HG02981 (cell line): ENCODE results near the gene LYVE1.
"Not testable (repeated sequence)": the region's sequence is repeated elsewhere in the genome, so short reads cannot be mapped to it uniquely, and the experiment has no call there.

Experiments
- ATAC-seq: cut with Tn5 transposase; IDR thresholded peaks from one replicate; pipeline ENCODE4 v1.9.1; 2021; ENCODE audit warnings: mild to moderate bottlenecking, moderate library complexity; ENCODE audit not compliant: unreplicated experiment

LYVE1 gene

DNA sequence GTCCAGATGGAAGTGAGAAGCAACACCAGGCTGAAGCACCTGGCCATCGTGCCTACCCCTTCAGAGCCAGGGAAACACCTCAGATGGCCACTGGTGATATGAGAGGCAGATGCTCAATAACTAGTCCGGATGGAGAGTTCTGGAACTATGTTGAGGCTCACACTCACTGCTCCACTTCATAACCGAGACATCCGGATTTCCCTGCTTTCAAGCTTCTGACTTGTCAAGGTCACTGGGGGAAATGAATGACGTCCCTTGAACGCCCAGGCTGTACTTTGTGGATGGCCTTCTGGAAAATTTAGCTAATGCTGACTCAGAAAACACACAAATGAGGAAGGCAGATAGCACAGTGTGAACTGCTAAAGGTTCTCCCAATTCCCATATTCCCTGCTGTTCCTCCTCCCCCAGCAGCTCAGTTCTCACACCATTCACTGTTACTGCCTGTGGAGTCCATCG is at the start of gene LYVE1:
TSS of gene LYVE1 (minus strand) at position 180 of the 456 bp plus-strand sequence. CDS start at position 47, 133 bp downstream.
- ATAC-seq, result no peak

GRCh38 chr11:10617551-10617950 is 49.1 kb upstream of the LYVE1 start:
- ATAC-seq, result no peak

GRCh38 chr11:10611979-10612862 is 43.8 kb upstream of the LYVE1 start:
- ATAC-seq, result no peak

DNA sequence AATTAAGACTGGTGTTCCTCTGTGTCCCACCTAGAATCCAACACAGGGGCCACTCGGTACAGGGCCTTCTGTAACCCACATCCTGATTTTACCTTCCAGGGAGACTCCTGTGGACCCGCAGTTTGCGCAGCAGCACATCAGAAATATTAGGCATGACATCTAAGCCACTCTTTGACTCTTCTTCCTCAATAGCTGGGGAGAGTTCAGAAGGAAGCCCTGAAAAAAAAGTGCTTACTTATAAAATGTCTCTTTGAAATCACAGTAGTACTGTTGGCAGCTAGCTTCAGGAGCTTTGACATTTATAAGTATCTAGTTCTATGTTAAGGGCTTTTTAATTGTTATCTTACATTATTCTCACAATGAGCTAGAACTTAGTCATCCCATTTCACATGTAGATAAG is 41.2 kb upstream of the LYVE1 start:
- ATAC-seq, result no peak

DNA sequence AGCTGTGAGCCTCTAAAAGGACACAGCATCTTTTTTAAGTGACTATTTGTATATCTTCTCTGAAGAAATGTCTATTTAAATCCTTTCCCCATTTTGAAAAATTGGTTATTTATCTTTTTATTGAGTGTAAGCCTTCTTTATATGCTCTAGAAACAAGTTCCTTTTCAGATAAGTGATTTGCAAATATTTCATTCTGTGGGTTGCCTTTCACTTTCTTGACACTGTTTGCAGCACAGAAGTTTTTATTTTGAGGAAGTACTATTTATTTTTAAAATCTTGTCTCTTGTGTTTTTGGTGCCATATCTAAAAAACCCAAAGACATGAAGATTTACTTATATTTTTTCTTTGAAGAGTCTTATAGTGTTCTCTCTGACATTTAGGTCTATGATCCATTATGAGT is 40.1 kb upstream of the LYVE1 start:
- ATAC-seq, result no peak

- ATAC-seq, result no peak
Observed at GRCh38 chr11:10607462-10608132, 39.1 kb upstream of the LYVE1 start.

- ATAC-seq, result peak; percentile 71
Observed at GRCh38 chr11:10606536-10607208, 38.2 kb upstream of the LYVE1 start.

DNA sequence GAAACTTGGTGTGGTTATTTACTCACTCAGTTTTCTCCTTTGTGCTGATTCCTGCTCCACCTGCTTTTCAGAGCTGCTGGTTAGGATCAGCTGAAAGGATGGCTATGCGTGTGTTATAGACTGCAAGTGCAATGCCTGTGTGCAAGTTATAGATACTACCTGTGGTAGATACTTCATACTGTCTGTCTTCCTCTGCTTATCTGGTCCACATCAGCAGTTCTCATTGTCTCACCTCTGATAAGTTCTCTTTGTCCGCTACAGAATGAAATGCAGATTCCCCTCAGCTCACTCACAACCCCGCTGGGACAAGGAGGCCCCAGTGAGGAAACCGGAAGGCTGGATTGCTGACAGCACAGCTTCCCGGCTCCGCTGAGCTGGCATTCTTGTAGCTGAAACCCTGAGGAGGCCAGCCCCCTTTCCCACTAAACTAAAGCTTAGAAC is 37.5 kb upstream of the LYVE1 start:
- ATAC-seq, result no peak

- no peak for ATAC-seq
Observed at GRCh38 chr11:10604798-10605197, 36.3 kb upstream of the LYVE1 start.

DNA sequence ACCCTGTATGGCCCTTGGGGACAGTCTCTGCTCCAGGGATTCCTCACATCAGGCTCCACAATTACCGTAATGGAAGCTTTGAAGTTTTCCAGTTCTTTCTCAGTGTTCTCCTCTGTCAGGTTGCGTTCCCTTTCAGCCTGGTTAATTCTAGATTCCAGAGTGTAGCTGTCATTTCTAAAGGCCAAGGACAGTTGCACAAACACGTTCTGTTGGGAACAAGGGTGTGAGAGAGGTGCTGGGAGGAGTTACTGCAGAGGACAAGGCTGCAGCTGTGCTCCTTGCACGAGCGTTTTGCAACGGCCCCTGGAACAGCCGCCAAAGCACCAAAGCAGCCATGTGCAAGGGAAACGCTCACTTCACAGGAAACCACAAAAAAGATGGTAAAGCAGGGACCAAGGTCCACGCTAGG is 35.9 kb upstream of the LYVE1 start:
- ATAC-seq, result no peak

DNA sequence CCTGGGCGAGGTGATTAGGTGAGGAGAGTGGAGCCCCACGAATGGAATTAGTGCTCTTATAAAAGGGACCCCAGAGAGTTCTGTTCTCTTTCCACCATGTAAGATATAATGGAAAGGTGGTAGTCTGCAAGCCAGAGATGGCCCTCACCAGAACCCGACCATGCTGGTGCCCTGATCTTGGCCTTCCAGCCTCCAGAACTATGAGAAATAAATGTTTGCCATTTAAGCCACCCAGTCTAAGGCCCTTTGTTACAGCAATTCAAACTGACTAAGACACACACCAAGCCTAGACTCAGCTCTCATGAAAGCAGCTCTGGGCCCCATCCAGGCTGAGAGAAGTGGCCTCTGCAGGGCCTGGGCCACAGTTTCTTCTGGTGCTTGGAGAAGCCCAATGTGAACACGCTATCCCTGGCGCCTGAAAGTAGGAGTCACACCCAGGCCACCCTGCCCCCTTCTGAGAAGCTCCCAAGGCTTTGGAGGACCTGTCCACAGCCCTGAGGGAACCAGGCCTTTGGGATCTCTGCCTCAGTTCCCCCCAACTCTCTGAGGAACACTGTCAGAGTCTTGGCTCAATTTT is 35.3 kb upstream of the LYVE1 start:
- ATAC-seq, result no peak

- no peak for ATAC-seq
Observed at GRCh38 chr11:10602945-10603344, 34.5 kb upstream of the LYVE1 start.

DNA sequence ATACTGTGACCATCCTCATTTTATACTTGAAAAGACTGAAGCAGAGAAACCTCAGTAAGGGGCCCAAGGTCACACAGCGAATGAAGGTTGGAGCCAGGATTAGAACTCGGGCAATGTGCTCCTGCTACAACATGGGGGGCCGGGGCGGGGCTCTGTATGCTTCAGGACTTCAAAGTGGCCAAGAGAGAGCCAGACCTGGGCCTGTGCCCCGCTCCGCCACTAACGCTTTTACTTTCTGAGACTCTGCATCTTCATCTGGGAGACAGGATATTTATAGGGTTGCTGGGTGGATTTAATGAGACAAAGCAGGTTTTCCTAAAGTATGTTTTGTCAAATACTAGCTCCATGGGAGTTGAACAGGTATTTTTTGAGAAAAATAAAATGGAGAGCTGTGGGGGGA is 33.9 kb upstream of the LYVE1 start:
- ATAC-seq, result no peak

GRCh38 chr11:10601837-10602236 is 33.4 kb upstream of the LYVE1 start:
- no peak for ATAC-seq

- ATAC-seq, result no peak
Observed at GRCh38 chr11:10600570-10601248, 32.2 kb upstream of the LYVE1 start.

DNA sequence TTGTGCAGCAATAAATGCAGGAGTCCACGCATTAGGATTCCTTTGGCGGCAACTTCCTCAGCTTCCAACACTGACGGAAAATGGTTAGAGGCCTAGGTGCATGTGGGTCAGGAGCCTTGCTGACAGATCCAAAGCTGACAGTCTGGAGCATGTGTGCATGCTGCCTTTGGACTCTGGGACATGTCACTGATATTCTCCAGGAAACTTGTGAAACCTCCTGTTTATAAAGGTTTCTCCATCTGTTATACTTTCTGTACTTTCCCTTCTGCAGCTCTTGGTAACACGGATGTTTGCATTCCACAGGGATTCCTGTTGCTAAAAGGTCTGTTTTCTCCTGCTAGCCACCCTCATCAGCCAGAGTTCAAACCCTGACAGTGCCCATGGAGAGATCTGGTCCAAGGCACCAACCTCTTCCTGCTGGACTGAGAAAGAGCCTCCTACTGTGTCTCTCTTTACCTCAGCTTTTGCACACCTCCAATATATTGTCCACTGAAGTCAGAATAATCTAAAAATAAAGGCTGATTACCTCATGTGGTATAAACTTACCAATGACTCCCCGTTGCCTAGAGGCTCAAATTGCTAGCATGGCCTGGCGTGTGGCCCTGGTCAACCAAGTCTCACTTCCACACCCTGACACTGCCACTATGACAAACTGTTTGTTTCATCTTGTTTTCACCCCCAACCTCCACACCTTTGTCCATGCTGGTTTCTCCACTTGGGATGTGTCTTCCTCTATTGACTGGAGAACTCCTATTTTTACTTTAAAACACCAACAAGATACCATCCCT is 31.1 kb upstream of the LYVE1 start:
- no peak for ATAC-seq

DNA sequence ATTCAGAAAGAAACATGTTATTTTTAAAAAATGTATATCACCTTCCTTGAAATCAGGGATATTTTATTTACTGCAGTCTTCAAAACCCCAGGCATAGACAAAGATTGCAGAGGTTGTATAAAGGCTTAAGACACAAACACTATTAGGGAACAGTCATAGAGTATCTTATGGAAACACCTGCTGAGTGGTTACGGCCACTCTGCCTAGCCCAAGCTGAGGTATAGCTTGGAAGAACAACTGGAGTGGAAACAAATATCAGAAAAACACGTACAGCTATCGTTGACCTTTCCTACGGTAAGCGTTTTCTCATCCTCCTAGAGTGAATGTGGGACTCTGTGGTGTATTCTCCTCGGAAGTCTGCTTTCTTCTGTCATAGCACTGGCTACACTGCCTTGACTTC is 30.4 kb upstream of the LYVE1 start:
- ATAC-seq, result no peak

DNA sequence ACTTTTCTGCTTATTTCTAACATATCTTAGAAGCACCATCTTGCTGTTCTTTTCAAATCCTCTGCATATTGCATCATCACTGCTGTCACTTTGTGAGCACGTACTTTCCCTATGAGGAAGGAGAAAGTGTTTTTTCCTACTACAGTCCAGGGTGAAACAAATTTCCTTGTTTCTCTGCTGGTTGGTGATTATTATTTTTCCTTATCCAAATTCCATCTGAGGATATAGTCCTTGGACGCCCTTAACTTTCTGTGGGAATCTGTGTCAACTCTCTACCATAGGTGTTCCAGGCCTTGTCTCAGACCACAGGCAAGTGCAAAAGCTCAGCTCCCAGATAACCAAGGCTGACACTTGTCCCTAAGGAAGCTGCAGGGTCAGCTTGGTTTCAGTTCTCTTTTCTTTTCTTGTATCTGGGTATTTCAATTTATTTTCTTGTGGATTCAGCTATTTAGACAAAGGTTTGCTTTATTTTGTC is 29.4 kb upstream of the LYVE1 start:
- ATAC-seq, result no peak

DNA sequence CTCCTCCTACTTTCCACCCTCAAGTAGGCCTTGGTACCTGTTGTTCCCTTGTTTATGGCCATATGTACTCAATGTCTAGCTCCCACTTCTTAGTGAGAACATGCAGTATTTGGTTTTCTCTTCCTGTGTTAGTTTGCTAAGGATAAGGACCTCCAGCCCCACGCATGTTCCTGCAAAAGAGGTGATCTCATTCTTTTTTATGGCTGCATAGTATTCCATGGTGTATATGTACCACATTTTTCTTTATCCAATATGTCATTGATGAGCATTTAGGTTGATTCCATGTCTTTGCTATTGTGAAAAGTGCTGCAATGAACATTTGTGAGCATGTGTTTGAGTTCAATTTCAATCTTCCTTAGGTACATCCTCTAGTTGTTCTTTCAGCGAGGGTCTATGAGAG is 27.4 kb upstream of the LYVE1 start:
- not testable (repeated sequence) for ATAC-seq

DNA sequence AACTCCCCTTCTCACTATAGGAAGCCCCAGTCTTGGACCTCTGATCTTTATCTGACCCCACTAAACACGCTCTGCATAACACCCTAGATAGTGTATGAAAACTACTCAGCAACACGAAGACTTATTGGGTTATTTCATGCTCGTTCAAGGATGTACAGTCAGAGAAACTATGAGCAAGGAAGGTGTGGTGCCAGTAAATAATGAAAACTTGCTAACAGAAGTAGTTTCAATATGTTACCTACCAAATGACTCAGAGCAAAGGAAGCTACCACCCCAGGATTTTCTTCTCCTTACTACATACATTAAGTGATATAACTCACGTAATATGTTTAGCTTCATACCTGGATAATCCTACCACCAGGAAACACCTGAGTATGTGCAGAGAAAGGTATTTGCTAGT is 25.9 kb upstream of the LYVE1 start:
- no peak for ATAC-seq
